Measurements from ENCODE around the gene CLCN3.

GRCh38 chr4:169622566-169622965, 2.2 kb downstream of the CLCN3 start:
- TF ChIP-seq CTCF (conservative IDR thresholded peaks at IDR 0.05; ENCODE audit: low read depth, low read length) (no peak), MAZ (IDR thresholded peaks at IDR 0.05; ENCODE audit: borderline replicate concordance, low read depth, low read length) (no peak), RCOR1 (IDR thresholded peaks at IDR 0.05; ENCODE audit: insufficient replicate concordance, low read length) (no peak), RAD21 (IDR thresholded peaks at IDR 0.05; ENCODE audit: low read length) (no peak), ELK1 (IDR thresholded peaks at IDR 0.05; ENCODE audit: borderline replicate concordance, low read depth, low read length) (no peak), NFE2L2 (IDR thresholded peaks at IDR 0.05; ENCODE audit: low read depth, low read length) (no peak), CEBPB (IDR thresholded peaks at IDR 0.05; ENCODE audit: low read depth, low read length) (no peak), SMC3 (IDR thresholded peaks at IDR 0.05; ENCODE audit: low read depth, low read length) (no peak), POLR2A (IDR thresholded peaks at IDR 0.05; ENCODE audit: low read depth, low read length) (no peak), MAFK (IDR thresholded peaks at IDR 0.05; ENCODE audit: low read depth, low read length) (no peak), FOS (IDR thresholded peaks at IDR 0.05; ENCODE audit: low read depth, low read length) (no peak)
